OCI-LY3 (cell line): Measurements from ENCODE around the gene UNC13C.

Source experiments
- H2AFZ ChIP-seq: fragments of 200-600, 300-600 bp; shearing (Covaris generic); 2 replicates; pipeline ENCODE4 v1.6.0; 2014; ENCODE audit warnings: antibody characterized with exemption, low read depth, low read length
- H3K27ac ChIP-seq: fragments of 200-600, 300-600 bp; sonication (generic); 2 replicates; pipeline ENCODE4 v1.5.1; 2014; ENCODE audit warnings: mild to moderate bottlenecking, low read length, moderate library complexity, mixed read lengths
- H3K27me3 ChIP-seq: fragments of 200-600, 300-600 bp; sonication (generic); 2 replicates; pipeline ENCODE4 v1.6.1; 2014; ENCODE audit warnings: low read depth, low read length, mixed read lengths
- H3K36me3 ChIP-seq: fragments of 200-600, 300-600 bp; sonication (generic); replicated peaks from 2 replicates; pipeline ENCODE3; 2014; ENCODE audit warnings: low read depth, low read length, mixed read lengths
- H3K4me1 ChIP-seq: fragments of 300-600, 200-600 bp; sonication (generic); 2 replicates; pipeline ENCODE4 v1.6.1; 2014; ENCODE audit warnings: low read length, mixed read lengths
- H3K4me2 ChIP-seq: fragments of 200-600, 300-600 bp; sonication (generic); 2 replicates; pipeline ENCODE4 v1.6.1; 2014; ENCODE audit warnings: low read length, mixed read lengths
- H3K4me3 ChIP-seq: fragments of 300-600, 200-600 bp; sonication (generic); 2 replicates; pipeline ENCODE4 v1.5.1; 2014; ENCODE audit warnings: antibody characterized with exemption, mild to moderate bottlenecking, low read length, moderate library complexity
- H3K79me2 ChIP-seq: fragments of 300-600, 200-600 bp; shearing (Covaris generic); 2 replicates; pipeline ENCODE4 v1.6.1; 2014; ENCODE audit warnings: mild to moderate bottlenecking, low read length, mixed read lengths
- H3K9ac ChIP-seq: fragments of 300-600, 200-600 bp; shearing (Covaris generic); 2 replicates; pipeline ENCODE4 v1.6.0; 2014; ENCODE audit warnings: mild to moderate bottlenecking, low read length, moderate library complexity
- H3K9me3 ChIP-seq: fragments of 200-600, 300-600 bp; shearing (Covaris generic); 2 replicates; pipeline ENCODE4 v1.6.1; 2014; ENCODE audit warnings: low read length, mixed read lengths; ENCODE audit not compliant: insufficient read depth
- H4K20me1 ChIP-seq: fragments of 200-600, 300-600 bp; sonication (generic); 2 replicates; pipeline ENCODE4 v1.6.1; 2016; ENCODE audit warnings: low read length, mixed read lengths; ENCODE audit not compliant: insufficient read depth
- CTCF ChIP-seq: fragments of 200-600, 300-600 bp; sonication (generic); IDR thresholded peaks from 2 replicates; pipeline ENCODE4 v1.5.1; 2014; ENCODE audit warnings: antibody characterized with exemption, low read length, low read depth
- EZH2phosphoT487 ChIP-seq: fragments of 200-600 bp; shearing (Covaris generic); IDR thresholded peaks from 2 replicates; pipeline ENCODE4 v1.6.1; 2018; ENCODE audit warnings: antibody characterized with exemption, mixed run types, low read depth

Gene UNC13C

GRCh38 chr15:53982071-53982680 is 3.9 kb downstream of the UNC13C start:
- no peak overlapping the region for H3K27ac ChIP-seq
- no peaks in the 10 kb centered on the region for H3K9me3 ChIP-seq
- H3K4me1 ChIP-seq: no peaks in the 10 kb centered on the region
- H3K27me3 ChIP-seq: no peaks in the 10 kb centered on the region
- TF ChIP-seq EZH2phosphoT487 (no peak), CTCF (no peak)
- no peaks in the 10 kb centered on the region for H3K79me2 ChIP-seq
- H3K4me3 ChIP-seq: no peak overlapping the region
- no peaks in the 10 kb centered on the region for H4K20me1 ChIP-seq
- no peak overlapping the region for H2AFZ ChIP-seq
- no peaks in the 10 kb centered on the region for H3K36me3 ChIP-seq
- H3K4me2 ChIP-seq: no peak overlapping the region
- H3K9ac ChIP-seq: no peak overlapping the region

DNA sequence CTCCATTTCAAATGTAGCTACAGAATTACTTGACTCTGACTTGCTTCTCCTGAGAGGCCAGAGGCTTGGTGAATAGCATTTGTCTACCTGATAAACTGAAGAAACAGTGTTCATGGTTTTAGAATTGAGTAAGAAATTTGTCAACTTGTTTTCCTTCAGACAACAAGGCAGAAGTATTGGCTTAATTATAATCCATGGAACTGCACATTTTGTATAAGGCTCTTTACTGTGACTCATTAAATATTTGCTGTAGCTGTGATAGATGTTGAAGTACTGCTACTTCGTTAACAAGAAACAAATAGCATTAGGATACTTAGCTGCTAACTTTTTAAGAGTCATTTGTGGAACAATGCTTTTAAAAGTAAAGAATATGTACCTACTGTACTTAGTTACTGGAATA is 4.6 kb downstream of the UNC13C start:
- H3K9me3 ChIP-seq: no peaks in the 10 kb centered on the region
- no peaks in the 10 kb centered on the region for H3K36me3 ChIP-seq
- no peaks in the 10 kb centered on the region for H3K27me3 ChIP-seq
- H2AFZ ChIP-seq: no peak overlapping the region
- no peak overlapping the region for H3K4me3 ChIP-seq
- H3K4me2 ChIP-seq: no peak overlapping the region
- TF ChIP-seq CTCF: no peak
- no peak for TF ChIP-seq EZH2phosphoT487
- H3K4me1 ChIP-seq: no peaks in the 10 kb centered on the region
- H4K20me1 ChIP-seq: no peaks in the 10 kb centered on the region
- no peak overlapping the region for H3K9ac ChIP-seq
- no peak overlapping the region for H3K27ac ChIP-seq
- no peaks in the 10 kb centered on the region for H3K79me2 ChIP-seq

GRCh38 chr15:53984221-53984620 is 6.0 kb downstream of the UNC13C start:
- H3K27me3 ChIP-seq: no peaks in the 10 kb centered on the region
- TF ChIP-seq CTCF: no peak
- no peak for TF ChIP-seq EZH2phosphoT487

DNA sequence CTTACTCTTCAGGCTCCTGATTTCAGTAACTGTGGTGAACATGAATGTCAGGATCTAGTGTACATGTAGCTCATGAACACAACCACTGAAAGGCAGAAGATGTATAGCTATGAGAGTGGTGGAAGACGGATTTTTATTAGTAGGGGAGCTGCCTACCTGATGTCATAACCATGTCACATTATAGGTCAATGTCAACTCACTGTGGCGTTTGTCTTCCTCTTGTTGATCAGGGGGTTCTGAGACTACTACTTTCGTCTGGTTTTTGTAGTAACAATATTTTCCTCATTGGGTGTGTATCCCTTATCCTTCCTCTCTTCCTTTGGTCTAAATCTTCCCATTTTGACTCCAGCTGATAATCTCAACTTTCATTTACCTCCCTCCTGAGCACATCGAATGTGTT is 7.3 kb downstream of the UNC13C start:
- Histone ChIP-seq H3K36me3 (no peaks in the 10 kb centered on the region), H3K4me2 (no peak overlapping the region), H3K4me1 (no peaks in the 10 kb centered on the region), H3K27me3 (no peaks in the 10 kb centered on the region), H3K9ac (no peak overlapping the region), H4K20me1 (no peaks in the 10 kb centered on the region), H3K9me3 (no peaks in the 10 kb centered on the region), H2AFZ (no peak overlapping the region), H3K27ac (no peak overlapping the region), H3K4me3 (no peak overlapping the region), H3K79me2 (no peaks in the 10 kb centered on the region)
- TF ChIP-seq EZH2phosphoT487 (no peak), CTCF (no peak)

More at GRCh38 chr15:53984221-53984620, 6.0 kb downstream of the UNC13C start:
- Histone ChIP-seq H2AFZ (no peak overlapping the region), H3K9ac (no peak overlapping the region), H3K79me2 (no peaks in the 10 kb centered on the region), H3K27ac (no peak overlapping the region), H3K4me3 (no peak overlapping the region), H3K36me3 (no peaks in the 10 kb centered on the region), H3K4me2 (no peak overlapping the region), H3K9me3 (no peaks in the 10 kb centered on the region), H3K4me1 (no peaks in the 10 kb centered on the region), H4K20me1 (no peaks in the 10 kb centered on the region)
